Measurements from ENCODE around the gene VPS13A. TPM values are rescaled to one million over a fixed set of nuclear protein-coding genes. Genes with fewer than 3 reads are reported as not detected.

VPS13A gene
- total RNA-seq, 1 experiment from 2014 or later: 34.8 TPM

DNA sequence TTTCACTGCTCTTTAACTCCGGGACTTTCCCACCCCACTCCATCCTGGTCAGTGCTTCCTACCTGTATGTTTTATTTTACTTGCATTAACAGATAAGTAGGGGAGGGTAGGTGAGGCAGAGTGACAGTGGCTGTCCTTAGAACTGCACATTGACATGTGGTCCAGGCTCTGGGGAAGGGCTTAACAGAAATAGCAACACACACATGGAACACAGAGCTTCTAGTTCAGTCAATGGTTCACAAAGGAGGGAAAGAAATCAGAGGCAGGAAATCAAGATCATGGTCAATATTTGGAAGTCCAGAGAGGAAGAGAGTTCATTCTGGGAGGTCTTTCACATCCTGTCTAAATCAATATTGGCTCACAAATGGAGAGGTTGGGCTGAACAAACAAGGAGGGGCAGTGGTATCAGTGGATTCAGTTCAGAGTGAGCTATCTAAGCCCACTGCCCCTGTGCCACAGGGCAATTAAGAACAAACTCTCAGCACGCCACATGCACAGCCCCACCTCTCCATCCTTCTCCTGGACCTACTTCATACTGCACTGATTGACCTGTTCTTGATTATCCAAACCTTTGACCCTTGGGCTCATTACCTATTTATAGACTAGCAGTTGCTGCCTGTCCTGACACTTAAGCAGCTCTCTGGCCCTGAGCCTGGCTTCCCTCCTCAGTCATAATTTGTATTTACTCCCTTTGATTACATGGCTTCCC is 6.2 kb upstream of the VPS13A start:
- no peak overlapping the region for H3K27ac ChIP-seq

DNA sequence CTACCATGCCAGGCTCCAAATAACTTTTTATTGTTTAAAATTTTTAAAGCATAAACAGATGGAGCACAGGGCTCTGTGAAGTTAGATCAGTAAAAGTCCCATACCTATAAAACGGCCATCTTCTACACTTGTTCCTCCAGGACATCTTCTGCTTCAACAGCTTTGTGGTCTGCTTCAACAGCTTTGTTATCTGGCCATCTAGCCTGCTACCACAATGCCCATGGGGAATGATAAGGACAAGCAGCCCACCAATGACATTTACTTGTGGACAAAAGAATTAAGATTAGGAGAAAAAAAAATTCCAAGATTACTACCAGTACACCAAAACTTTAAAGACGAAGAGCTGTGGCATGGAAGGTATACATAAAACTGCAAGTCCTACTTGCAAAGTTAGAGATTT is 2.2 kb upstream of the VPS13A start:
- no peaks in the 10 kb centered on the region for H3K27me3 ChIP-seq
- no peak overlapping the region for H3K4me3 ChIP-seq
- no peaks in the 10 kb centered on the region for H3K36me3 ChIP-seq
- no peaks in the 10 kb centered on the region for H3K4me1 ChIP-seq
- H3K9me3 ChIP-seq (replicated peaks): no peaks in the 10 kb centered on the region
- no peak for DNase-seq
- H3K27ac ChIP-seq: no peak overlapping the region

More for the DNA sequence above, 6.2 kb upstream of the VPS13A start:
- Histone ChIP-seq H3K36me3 (no peaks in the 10 kb centered on the region), H3K27me3 (no peaks in the 10 kb centered on the region), H3K4me3 (no peak overlapping the region), H3K4me1 (no peaks in the 10 kb centered on the region), H3K9me3 (replicated peaks) (no peaks in the 10 kb centered on the region)
- DNase-seq: no peak

DNA sequence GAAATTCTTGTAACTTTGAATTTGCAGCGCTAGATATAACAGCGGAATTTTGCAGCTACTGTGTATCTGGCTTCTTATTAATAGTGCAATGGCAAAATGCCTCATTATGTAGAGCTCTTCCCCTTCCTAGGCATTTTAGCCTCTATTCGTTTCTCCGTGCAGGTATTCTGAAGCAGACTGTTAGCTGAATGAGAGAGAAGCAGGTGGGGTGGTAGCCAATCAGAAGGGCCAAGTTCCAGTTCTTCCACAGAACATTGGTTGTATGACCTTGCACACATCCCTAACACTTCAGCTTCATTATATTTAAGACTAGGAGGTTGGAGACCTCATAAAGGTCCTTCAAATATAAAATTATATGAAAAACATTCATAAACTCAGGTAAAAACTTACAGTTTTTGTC is 1.2 kb upstream of the VPS13A start:
- no peaks in the 10 kb centered on the region for H3K27me3 ChIP-seq
- no peak overlapping the region for H3K27ac ChIP-seq
- no peak overlapping the region for H3K4me3 ChIP-seq
- no peaks in the 10 kb centered on the region for H3K4me1 ChIP-seq
- DNase-seq: no peak
- no peaks in the 10 kb centered on the region for H3K9me3 ChIP-seq (replicated peaks)
- no peaks in the 10 kb centered on the region for H3K36me3 ChIP-seq

DNA sequence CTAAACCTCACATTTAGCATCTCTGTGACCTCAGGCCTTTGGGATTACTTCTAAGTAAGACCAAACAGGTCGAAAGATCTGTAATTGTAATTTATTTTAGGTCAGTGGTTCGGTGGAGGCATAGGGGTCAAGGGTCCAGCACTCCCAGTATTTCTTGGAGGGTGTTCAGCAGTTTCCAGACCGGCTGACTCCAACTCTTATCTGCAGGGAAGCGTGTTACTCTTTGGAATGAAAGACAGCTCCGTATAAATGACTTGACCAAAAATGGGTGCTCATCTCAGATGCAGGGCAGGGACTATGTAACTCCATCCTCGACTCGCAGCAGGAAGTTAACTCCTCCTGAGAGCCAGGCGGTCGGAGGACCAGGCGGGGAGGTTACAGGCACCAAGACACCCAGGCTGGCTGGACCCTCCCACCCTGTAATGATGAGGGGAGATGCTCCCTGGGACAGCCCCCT is 620 bp upstream of the VPS13A start:
- H3K27ac ChIP-seq: no peak overlapping the region
- H3K36me3 ChIP-seq: no peaks in the 10 kb centered on the region
- peak overlapping the region; percentile 71 for H3K4me3 ChIP-seq
- DNase-seq: no peak
- no peaks in the 10 kb centered on the region for H3K27me3 ChIP-seq
- H3K4me1 ChIP-seq: no peaks in the 10 kb centered on the region
- no peaks in the 10 kb centered on the region for H3K9me3 ChIP-seq (replicated peaks)

DNA sequence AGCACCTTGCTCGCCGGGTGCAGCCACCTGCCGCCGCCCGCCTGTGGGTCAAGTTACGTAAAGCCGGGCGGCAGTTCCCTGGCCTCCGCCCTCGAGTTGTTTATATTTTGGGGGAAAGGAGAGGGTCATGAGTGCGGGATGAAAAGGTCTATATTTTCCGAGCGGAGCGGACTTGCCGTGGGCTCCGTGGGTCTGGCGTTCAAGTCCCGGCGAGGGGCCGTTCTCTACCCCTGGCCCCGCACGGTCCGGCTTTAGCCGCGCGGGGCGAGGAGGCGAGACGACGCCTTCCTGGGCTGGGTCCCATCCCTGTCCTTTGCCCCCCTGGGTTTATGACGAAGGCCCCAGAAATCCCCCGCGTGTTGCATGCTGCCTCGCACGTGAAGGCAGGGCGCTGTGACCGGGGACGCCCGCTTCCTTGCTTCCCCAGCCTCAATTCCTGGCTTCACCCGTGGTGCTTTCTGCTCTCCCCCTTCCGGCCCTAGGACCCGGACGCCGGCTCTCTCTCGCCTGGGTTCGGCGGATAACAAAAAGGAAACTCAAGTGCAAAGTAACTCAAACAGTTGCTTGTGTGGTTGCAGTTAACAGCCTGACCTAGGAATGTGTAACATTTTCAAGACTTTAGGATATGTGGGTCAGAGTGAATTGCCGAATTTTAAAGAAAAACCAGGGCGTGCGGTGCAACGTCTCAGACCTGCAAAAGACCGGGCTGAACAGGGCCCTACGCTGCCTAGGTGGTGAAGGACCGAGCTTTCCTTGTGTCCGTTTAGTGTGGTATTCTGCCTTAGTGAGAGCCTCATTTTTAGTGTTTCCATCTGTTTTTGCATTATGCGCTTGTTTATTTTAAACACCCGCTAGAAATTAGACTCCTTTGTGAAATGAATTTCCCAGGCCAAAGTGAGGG is 810 bp downstream of the VPS13A start:
- Histone ChIP-seq H3K36me3 (no peaks in the 10 kb centered on the region), H3K9me3 (replicated peaks) (no peaks in the 10 kb centered on the region), H3K27ac (peak overlapping the region; percentile 0; the same call in 1 of the 2 replicates), H3K27me3 (no peaks in the 10 kb centered on the region), H3K4me1 (no peaks in the 10 kb centered on the region), H3K4me3 (peak overlapping the region; percentile 71)
- DNase-seq: peak; percentile 61 to 67

DNA sequence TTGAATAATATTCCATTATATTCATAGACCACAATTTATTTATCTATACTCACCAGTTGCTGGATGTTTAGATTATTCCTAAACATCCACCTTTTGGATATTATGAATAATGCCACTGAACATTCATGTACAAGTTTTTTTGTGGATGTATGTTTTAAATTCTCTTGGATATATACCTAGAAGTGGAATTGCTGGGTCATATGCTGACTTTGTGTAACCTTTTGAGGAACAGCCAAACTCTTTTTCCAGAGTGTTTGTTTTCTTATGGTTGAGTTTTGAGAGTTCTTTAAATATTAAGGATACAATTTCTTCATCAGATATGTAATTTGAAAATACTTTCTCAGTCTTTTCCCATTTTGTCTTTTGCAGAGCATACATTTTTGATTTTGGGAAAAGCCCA is 2.7 kb downstream of the VPS13A start:
- Histone ChIP-seq H3K4me1 (no peaks in the 10 kb centered on the region), H3K27ac (no peak overlapping the region), H3K36me3 (no peaks in the 10 kb centered on the region), H3K9me3 (replicated peaks) (no peaks in the 10 kb centered on the region), H3K27me3 (no peaks in the 10 kb centered on the region), H3K4me3 (no peak overlapping the region)
- no peak for DNase-seq

DNA sequence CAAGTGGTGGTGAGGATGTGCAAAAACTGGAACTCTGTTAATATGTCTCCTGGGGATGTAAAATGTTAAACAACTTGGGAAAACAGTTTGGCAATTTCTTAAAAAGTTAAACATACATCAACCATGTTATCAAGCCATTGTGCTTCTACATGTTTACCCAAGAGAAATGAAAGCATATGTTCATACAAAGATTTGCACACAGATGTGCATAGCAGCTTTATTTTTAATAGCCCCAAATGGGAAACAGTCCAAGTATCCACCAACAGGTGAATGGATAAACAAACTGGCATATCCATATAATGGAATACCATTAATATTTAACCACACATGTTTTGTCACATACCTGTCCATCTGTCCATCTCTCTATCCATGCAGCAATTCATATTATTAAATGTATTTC is 6.2 kb downstream of the VPS13A start:
- H3K27ac ChIP-seq: no peak overlapping the region
- H3K4me1 ChIP-seq: no peaks in the 10 kb centered on the region
- no peaks in the 10 kb centered on the region for H3K36me3 ChIP-seq
- no peaks in the 10 kb centered on the region for H3K27me3 ChIP-seq
- H3K9me3 ChIP-seq (replicated peaks): no peaks in the 10 kb centered on the region
- H3K4me3 ChIP-seq: no peak overlapping the region
- no peak for DNase-seq

DNA sequence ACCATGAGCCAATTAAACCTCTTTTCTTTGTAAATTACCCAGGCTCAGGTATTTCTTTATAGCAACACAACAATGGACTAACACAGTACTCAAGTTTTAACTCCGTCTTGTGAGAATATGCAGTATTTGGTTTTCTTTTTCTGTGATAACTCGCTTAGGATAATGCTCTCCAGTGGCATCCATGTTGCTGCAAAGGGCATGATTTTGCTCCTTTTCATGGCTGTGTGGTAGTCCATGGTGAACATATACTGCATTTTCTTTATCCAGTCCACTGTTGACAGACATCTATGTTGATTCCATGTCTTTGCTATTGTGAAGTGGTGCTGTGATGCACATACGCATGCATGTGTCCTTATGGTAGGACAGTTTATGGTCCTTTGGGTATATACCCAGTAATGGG is 10.9 kb downstream of the VPS13A start:
- no peak for DNase-seq
- Histone ChIP-seq H3K27ac (no peak overlapping the region), H3K9me3 (replicated peaks) (no peaks in the 10 kb centered on the region), H3K4me1 (no peaks in the 10 kb centered on the region), H3K4me3 (no peak overlapping the region), H3K36me3 (no peaks in the 10 kb centered on the region), H3K27me3 (no peaks in the 10 kb centered on the region)

DNA sequence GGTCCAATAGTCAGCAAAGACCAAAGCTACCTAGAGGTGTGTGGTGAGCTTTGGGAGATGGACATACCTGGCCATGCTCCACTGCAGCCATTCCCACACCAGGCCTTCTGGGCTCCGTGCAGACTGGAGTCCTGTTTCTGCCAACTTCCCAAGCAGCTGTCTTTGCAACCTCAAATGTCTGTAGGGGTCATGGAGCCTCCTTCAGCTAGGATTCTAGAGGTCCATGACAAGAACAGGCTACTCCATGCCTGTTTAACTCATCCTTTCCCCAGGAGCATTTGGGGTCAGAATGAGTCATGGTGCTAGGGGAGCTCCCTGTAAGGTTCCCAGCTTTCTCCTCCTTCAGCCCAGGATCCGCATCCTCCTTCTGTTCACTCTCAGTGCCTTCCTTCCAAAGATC is 17.1 kb downstream of the VPS13A start:
- Histone ChIP-seq H3K27me3 (no peaks in the 10 kb centered on the region), H3K27ac (no peak overlapping the region), H3K9me3 (replicated peaks) (no peaks in the 10 kb centered on the region), H3K4me1 (no peaks in the 10 kb centered on the region), H3K36me3 (no peaks in the 10 kb centered on the region), H3K4me3 (no peak overlapping the region)
- peak in 1 of 2 experiments; percentile 28 for DNase-seq

DNA sequence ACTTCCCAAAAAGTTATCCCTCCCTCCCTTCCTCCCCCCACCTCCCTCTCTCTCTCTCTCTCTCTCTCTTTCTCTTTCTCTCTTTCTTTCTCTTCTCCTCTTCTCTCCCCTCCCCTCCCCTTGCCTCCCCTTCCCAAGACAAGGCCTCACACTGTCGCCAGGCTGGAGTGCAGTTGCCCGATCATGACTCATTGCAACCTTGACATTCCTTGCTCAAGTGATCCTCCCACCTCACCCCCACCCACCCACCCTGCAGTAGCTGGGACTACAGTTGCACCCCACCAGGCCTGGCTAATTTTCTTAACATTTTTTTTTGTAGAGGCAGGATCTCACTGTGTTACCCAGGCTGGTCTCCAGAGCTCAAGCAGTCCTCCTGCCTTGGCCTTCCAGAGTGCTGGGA is 32.8 kb downstream of the VPS13A start:
- Histone ChIP-seq H3K27ac (no peak overlapping the region), H3K9me3 (replicated peaks) (no peaks in the 10 kb centered on the region)
- peak in 1 of 2 experiments; percentile 7 for DNase-seq

DNA sequence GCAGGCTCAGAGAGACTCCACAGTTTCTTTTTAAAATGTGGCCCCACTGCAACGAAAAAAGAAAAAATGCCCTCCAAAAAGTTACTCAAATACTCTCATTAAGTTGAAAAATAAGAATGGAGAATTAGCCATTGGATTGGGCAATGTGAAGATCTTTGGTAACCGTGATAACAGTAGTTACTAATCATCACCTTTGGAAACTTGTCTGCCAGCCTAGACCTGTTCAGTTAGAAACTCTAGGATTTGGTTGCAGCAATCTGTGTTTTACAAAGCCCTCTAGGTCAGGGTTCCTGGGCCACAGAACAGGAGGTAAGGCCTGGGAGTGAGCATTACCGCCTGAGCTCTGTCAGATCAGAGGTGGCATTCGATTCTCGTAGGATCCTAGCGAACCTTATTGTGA is 34.2 kb downstream of the VPS13A start:
- H3K27ac ChIP-seq: no peak overlapping the region
- DNase-seq: no peak
- H3K4me1 ChIP-seq: no peaks in the 10 kb centered on the region
- no peaks in the 10 kb centered on the region for H3K9me3 ChIP-seq (replicated peaks)
- peaks cover 20% of the 10 kb centered on the region for H3K36me3 ChIP-seq
- H3K27me3 ChIP-seq: no peaks in the 10 kb centered on the region
- H3K4me3 ChIP-seq: no peak overlapping the region

More for the DNA sequence above, 32.8 kb downstream of the VPS13A start:
- no peaks in the 10 kb centered on the region for H3K4me1 ChIP-seq
- H3K27me3 ChIP-seq: no peaks in the 10 kb centered on the region
- no peak overlapping the region for H3K4me3 ChIP-seq
- H3K36me3 ChIP-seq: peaks cover 20% of the 10 kb centered on the region

DNA sequence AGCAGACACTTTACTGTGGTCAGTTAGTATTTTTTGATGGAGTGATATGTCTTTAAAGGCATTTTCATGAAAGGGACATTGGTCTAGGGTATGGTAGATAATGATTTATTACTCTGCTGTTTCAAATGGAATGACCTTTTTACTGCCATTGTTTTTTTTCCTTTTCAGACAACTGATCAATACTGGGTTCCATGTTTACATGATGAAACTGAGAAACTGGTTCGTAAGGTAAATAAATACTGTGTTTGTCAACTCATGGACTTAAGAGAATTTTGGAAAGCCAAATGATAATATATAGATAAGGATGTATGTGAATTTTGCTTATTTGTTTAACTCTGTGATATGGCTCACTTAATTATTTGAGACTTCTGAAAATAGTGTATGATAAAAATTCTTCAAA is 35.5 kb downstream of the VPS13A start:
- H3K9me3 ChIP-seq (replicated peaks): no peaks in the 10 kb centered on the region
- no peak overlapping the region for H3K27ac ChIP-seq
- H3K36me3 ChIP-seq: peaks cover 20% of the 10 kb centered on the region
- H3K4me3 ChIP-seq: no peak overlapping the region
- H3K27me3 ChIP-seq: no peaks in the 10 kb centered on the region
- no peak for DNase-seq
- no peaks in the 10 kb centered on the region for H3K4me1 ChIP-seq

DNA sequence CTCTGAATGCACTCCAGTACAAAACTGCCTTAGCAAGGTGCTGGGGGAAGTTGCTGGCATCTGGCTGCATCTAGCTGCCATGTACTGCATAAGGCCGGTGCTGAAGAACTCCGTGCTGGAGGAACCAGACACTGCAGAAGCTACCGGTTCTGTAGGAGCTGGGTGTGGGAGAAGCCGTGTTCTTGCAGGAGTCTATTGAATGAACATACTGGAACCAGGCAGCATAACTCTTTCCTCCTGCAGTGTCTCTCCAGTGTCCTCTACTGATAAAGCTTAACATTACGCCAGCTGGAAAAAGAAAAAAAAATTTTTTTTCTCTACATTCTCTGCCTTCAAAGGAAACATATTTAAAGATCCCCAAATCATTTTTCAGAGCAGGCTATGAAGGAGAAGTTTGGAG is 38.5 kb downstream of the VPS13A start:
- Histone ChIP-seq H3K4me3 (no peak overlapping the region), H3K27me3 (no peaks in the 10 kb centered on the region), H3K4me1 (no peaks in the 10 kb centered on the region), H3K9me3 (replicated peaks) (no peaks in the 10 kb centered on the region), H3K36me3 (peaks cover 15% of the 10 kb centered on the region), H3K27ac (no peak overlapping the region)
- DNase-seq: no peak

DNA sequence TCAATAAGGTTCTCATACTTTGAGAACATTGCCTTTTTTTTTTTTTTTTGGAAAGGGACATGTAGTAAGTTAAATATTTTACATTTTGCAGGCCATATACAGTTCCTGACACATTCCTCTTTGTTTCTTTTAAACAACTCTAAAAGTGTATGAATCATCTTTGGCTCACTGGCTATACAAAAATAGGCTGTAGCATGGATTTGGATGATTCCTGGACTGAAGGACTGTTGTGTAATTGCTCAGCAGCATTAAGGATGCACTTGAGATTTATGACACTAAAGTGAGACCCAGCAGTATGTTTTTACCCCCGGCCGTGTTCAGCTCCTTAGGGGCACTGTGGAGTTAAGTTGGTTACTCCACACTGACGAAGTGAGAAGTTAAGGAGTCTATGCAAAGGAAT is 41.3 kb downstream of the VPS13A start:
- Histone ChIP-seq H3K27ac (no peak overlapping the region), H3K36me3 (peaks cover 10% of the 10 kb centered on the region)
- no peak for DNase-seq

DNA sequence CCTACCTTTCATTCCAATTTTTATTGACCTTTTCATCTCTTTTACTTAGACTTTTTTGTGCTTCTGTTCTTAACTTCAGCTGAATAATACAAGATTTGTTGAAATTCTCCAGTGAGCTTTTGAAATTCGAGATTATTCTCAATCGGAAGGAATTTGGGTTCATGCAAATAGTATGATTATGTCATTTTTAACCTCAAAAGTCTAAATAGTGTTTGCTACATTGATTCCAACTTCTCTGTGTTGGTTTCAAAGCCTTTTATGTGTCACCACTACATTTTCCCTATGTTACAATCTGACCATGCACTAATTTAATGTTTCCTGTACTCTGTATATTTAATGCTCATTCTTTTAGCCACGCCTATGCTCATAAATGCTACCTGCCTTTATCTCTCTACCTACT is 44.1 kb downstream of the VPS13A start:
- Histone ChIP-seq H3K9me3 (replicated peaks) (no peaks in the 10 kb centered on the region), H3K4me1 (no peaks in the 10 kb centered on the region), H3K4me3 (no peak overlapping the region), H3K36me3 (peaks cover 2% of the 10 kb centered on the region; the same call in 1 of the 2 replicates), H3K27ac (no peak overlapping the region), H3K27me3 (no peaks in the 10 kb centered on the region)
- no peak for DNase-seq

More for the DNA sequence above, 41.3 kb downstream of the VPS13A start:
- Histone ChIP-seq H3K9me3 (replicated peaks) (no peaks in the 10 kb centered on the region), H3K27me3 (no peaks in the 10 kb centered on the region), H3K4me3 (no peak overlapping the region), H3K4me1 (no peaks in the 10 kb centered on the region)
